D341Med (cell line): Measurements from ENCODE around the gene DNAH14.
"Not testable (repeated sequence)": the region's sequence is repeated elsewhere in the genome, so short reads cannot be mapped to it uniquely, and the experiment has no call there.

ENCODE experiments used
- DNase-seq: peaks from one replicate; pipeline ENCODE4 v3.0.0; 2012; ENCODE audit warnings: low spot score

DNAH14 gene

GRCh38 chr1:225152061-225152460, 222.6 kb downstream of the DNAH14 start:
- DNase-seq = no peak

- no peak for DNase-seq
These were observed 226.1 kb downstream of the DNAH14 start for GRCh38 chr1:225155555-225155954.

GRCh38 chr1:225156254-225156653, 226.8 kb downstream of the DNAH14 start:
- no peak for DNase-seq

GRCh38 chr1:225158291-225158690, 228.8 kb downstream of the DNAH14 start:
- no peak for DNase-seq

- DNase-seq = no peak
These were observed 230.3 kb downstream of the DNAH14 start for GRCh38 chr1:225159793-225160192.

GRCh38 chr1:225177409-225177808, 247.9 kb downstream of the DNAH14 start:
- not testable (repeated sequence) for DNase-seq

GRCh38 chr1:225179686-225180085, 250.2 kb downstream of the DNAH14 start:
- no peak for DNase-seq

GRCh38 chr1:225182716-225183115, 253.2 kb downstream of the DNAH14 start:
- DNase-seq = no peak

- DNase-seq = no peak
These were observed 261.8 kb downstream of the DNAH14 start for GRCh38 chr1:225191199-225191753.

- DNase-seq = no peak
These were observed 272.0 kb downstream of the DNAH14 start for GRCh38 chr1:225201447-225201846.

- no peak for DNase-seq
These were observed 278.3 kb downstream of the DNAH14 start for GRCh38 chr1:225207791-225208190.

- no peak for DNase-seq
These were observed 279.7 kb downstream of the DNAH14 start for GRCh38 chr1:225209153-225209552.

- DNase-seq = not testable (repeated sequence)
These were observed 280.7 kb downstream of the DNAH14 start for GRCh38 chr1:225210180-225210579.

- not testable (repeated sequence) for DNase-seq
These were observed 282.4 kb downstream of the DNAH14 start for GRCh38 chr1:225211694-225212442.

GRCh38 chr1:225224287-225224686, 294.8 kb downstream of the DNAH14 start:
- DNase-seq = no peak

GRCh38 chr1:225225681-225226080, 296.2 kb downstream of the DNAH14 start:
- DNase-seq = no peak

GRCh38 chr1:225228871-225229303, 299.4 kb downstream of the DNAH14 start:
- no peak for DNase-seq

- not testable (repeated sequence) for DNase-seq
These were observed 300.0 kb downstream of the DNAH14 start for GRCh38 chr1:225229429-225229828.

- no peak for DNase-seq
These were observed 301.0 kb downstream of the DNAH14 start for GRCh38 chr1:225230483-225230882.

- DNase-seq = not testable (repeated sequence)
These were observed 303.5 kb downstream of the DNAH14 start for GRCh38 chr1:225232930-225233329.

GRCh38 chr1:225242611-225243010, 313.1 kb downstream of the DNAH14 start:
- DNase-seq = no peak

- DNase-seq = no peak
These were observed 321.0 kb downstream of the DNAH14 start for GRCh38 chr1:225250432-225250831.

GRCh38 chr1:225253173-225253572, 323.7 kb downstream of the DNAH14 start:
- DNase-seq = no peak

GRCh38 chr1:225253784-225254183, 324.3 kb downstream of the DNAH14 start:
- no peak for DNase-seq
